ENCODE data around the gene HDHD5. TPM values are rescaled to one million over a fixed set of nuclear protein-coding genes. Genes with fewer than 3 reads are reported as not detected.

Gene HDHD5
- total RNA-seq, 4 donors from 2014 or later: 38.5 to 58.3 (median 44.5) TPM

- Histone ChIP-seq H3K9me3 (no peaks in the 10 kb centered on the region), H3K27ac (no peak overlapping the region), H3K27me3 (peaks cover 36% of the 10 kb centered on the region), H3K4me3 (peak overlapping the region; percentile 62), H3K4me1 (peaks cover 42% of the 10 kb centered on the region), H3K36me3 (no peaks in the 10 kb centered on the region)
- WGBS: no CpG with 5 or more reads among the region's 70 CpGs
- TF ChIP-seq EP300 (IDR thresholded peaks at IDR 0.05) (no peak), CTCF (IDR thresholded peaks at IDR 0.05) (no peak), POLR2AphosphoS5 (IDR thresholded peaks at IDR 0.05) (no peak), POLR2A (IDR thresholded peaks at IDR 0.05) (no peak)
- no peak for DNase-seq (ENCODE audit: low spot score in 2 of 2)
These were observed 38.3 kb downstream of the HDHD5 start for GRCh38 chr22:17120711-17121232.

- no peak for DNase-seq (ENCODE audit: low spot score in 2 of 2)
- H3K4me1 ChIP-seq: peaks cover 46% of the 10 kb centered on the region
- H3K27ac ChIP-seq: no peak overlapping the region
- H3K27me3 ChIP-seq: peaks cover 36% of the 10 kb centered on the region
- no peaks in the 10 kb centered on the region for H3K9me3 ChIP-seq
- no peak for TF ChIP-seq POLR2AphosphoS5 (IDR thresholded peaks at IDR 0.05)
- TF ChIP-seq POLR2A (IDR thresholded peaks at IDR 0.05): no peak
- no peak for TF ChIP-seq CTCF (IDR thresholded peaks at IDR 0.05)
- no peak for TF ChIP-seq EP300 (IDR thresholded peaks at IDR 0.05)
- H3K36me3 ChIP-seq: no peaks in the 10 kb centered on the region
- peak overlapping the region; percentile 62 for H3K4me3 ChIP-seq
- 3% methylated on average over 33 of the region's 45 CpGs for WGBS
These were observed 38.8 kb downstream of the HDHD5 start for GRCh38 chr22:17120281-17120680.

GRCh38 chr22:17119481-17120202, 39.4 kb downstream of the HDHD5 start:
- H3K4me3 ChIP-seq: peak overlapping the region; percentile 62
- no peak overlapping the region for H3K27ac ChIP-seq
- WGBS: 46% methylated on average over 13 of the region's 63 CpGs
- H3K4me1 ChIP-seq: peaks cover 47% of the 10 kb centered on the region
- no peaks in the 10 kb centered on the region for H3K9me3 ChIP-seq
- peaks cover 36% of the 10 kb centered on the region for H3K27me3 ChIP-seq
- TF ChIP-seq CTCF (IDR thresholded peaks at IDR 0.05) (peak in 1 of 2 donors; percentile 16), POLR2A (IDR thresholded peaks at IDR 0.05) (no peak), POLR2AphosphoS5 (IDR thresholded peaks at IDR 0.05) (no peak), EP300 (IDR thresholded peaks at IDR 0.05) (no peak)
- H3K36me3 ChIP-seq: no peaks in the 10 kb centered on the region
- no peak for DNase-seq (ENCODE audit: low spot score in 2 of 2)

- H3K4me1 ChIP-seq: peaks cover 47% of the 10 kb centered on the region
- 75% methylated on average over 4 of the region's 4 CpGs for WGBS
These were observed 40.7 kb downstream of the HDHD5 start for GRCh38 chr22:17118342-17118741.

More at GRCh38 chr22:17118342-17118741, 40.7 kb downstream of the HDHD5 start:
- no peaks in the 10 kb centered on the region for H3K9me3 ChIP-seq
- no peak for DNase-seq (ENCODE audit: low spot score in 2 of 2)
- H3K27ac ChIP-seq: no peak overlapping the region
- no peak overlapping the region for H3K4me3 ChIP-seq
- H3K27me3 ChIP-seq: peaks cover 36% of the 10 kb centered on the region
- TF ChIP-seq CTCF (IDR thresholded peaks at IDR 0.05): no peak
- no peak for TF ChIP-seq POLR2AphosphoS5 (IDR thresholded peaks at IDR 0.05)
- TF ChIP-seq EP300 (IDR thresholded peaks at IDR 0.05): no peak
- TF ChIP-seq POLR2A (IDR thresholded peaks at IDR 0.05): no peak
- H3K36me3 ChIP-seq: no peaks in the 10 kb centered on the region

All from suprapubic skin (tissue), 4 donors.